OCI-LY7 (cell line): ENCODE measurements around the gene WDCP.

Experiments
- CTCF ChIP-seq: fragments of 200-600 bp; sonication (generic); conservative IDR thresholded peaks from 2 replicates; pipeline ENCODE4 v1.5.1; 2014; ENCODE audit warnings: mild to moderate bottlenecking, antibody characterized with exemption, low read length, moderate library complexity, mixed read lengths
- EZH2phosphoT487 ChIP-seq: fragments of 200-600 bp; sonication (generic); IDR thresholded peaks from 2 replicates; pipeline ENCODE4 v1.6.1; 2018; ENCODE audit warnings: low read depth, borderline replicate concordance, mild to moderate bottlenecking, mixed run types, antibody characterized with exemption, low read length, moderate library complexity, mixed read lengths

GRCh38 chr2:24047703-24048033 is 477 bp upstream of the WDCP start:
- TF ChIP-seq CTCF, result no peak
- TF ChIP-seq EZH2phosphoT487, result no peak
